ENCODE measurements around the gene ATF1. TPM values are rescaled to one million over a fixed set of nuclear protein-coding genes. Genes with fewer than 3 reads are reported as not detected.

Gene ATF1
- total RNA-seq, 3 donors from 2014 or later: 39.1 to 43.0 (median 41.7) TPM

GRCh38 chr12:50771409-50771808 is 7.5 kb downstream of the ATF1 start:
- intact Hi-C loops (cut with DNase I, micrococcal nuclease): no loop called here
- ATAC-seq (no peak), DNase-seq (no peak)
- Histone ChIP-seq H3K4me1 (ENCODE audit: low read depth) (peaks cover 13% of the 10 kb centered on the region), H3K36me3 (ENCODE audit: low read depth) (no peaks in the 10 kb centered on the region), H3K4me3 (no peak overlapping the region), H3K9me3 (no peaks in the 10 kb centered on the region)
- TF ChIP-seq CTCF (IDR thresholded peaks at IDR 0.05): no peak

- ATAC-seq (no peak), DNase-seq (no peak)
- H3K36me3 ChIP-seq (ENCODE audit: low read depth): no peaks in the 10 kb centered on the region
- intact Hi-C loops (cut with DNase I, micrococcal nuclease): no loop called here
- no peak overlapping the region for H3K4me3 ChIP-seq
- H3K4me1 ChIP-seq (ENCODE audit: low read depth): peaks cover 16% of the 10 kb centered on the region
- no peaks in the 10 kb centered on the region for H3K9me3 ChIP-seq
- TF ChIP-seq CTCF (IDR thresholded peaks at IDR 0.05): no peak
Observed at GRCh38 chr12:50772470-50772869, 8.6 kb downstream of the ATF1 start.

- no peak for ATAC-seq
- H3K9me3 ChIP-seq: no peaks in the 10 kb centered on the region
- peaks cover 19% of the 10 kb centered on the region for H3K4me1 ChIP-seq (ENCODE audit: low read depth)
- H3K4me3 ChIP-seq: no peak overlapping the region
- DNase-seq: no peak
- no peak for TF ChIP-seq CTCF (IDR thresholded peaks at IDR 0.05)
- no peaks in the 10 kb centered on the region for H3K36me3 ChIP-seq (ENCODE audit: low read depth)
- intact Hi-C loops (cut with DNase I, micrococcal nuclease): no loop called here
Observed at GRCh38 chr12:50772877-50773276, 9.0 kb downstream of the ATF1 start.

- intact Hi-C loops (cut with DNase I, micrococcal nuclease): no loop called here
- Histone ChIP-seq H3K4me1 (ENCODE audit: low read depth) (peaks cover 28% of the 10 kb centered on the region), H3K4me3 (no peak overlapping the region), H3K9me3 (no peaks in the 10 kb centered on the region), H3K36me3 (ENCODE audit: low read depth) (no peaks in the 10 kb centered on the region)
- TF ChIP-seq CTCF (IDR thresholded peaks at IDR 0.05): no peak
- no peak for DNase-seq
- ATAC-seq: no peak
Observed at GRCh38 chr12:50775251-50775650, 11.3 kb downstream of the ATF1 start.

- Histone ChIP-seq H3K4me3 (no peak overlapping the region), H3K9me3 (no peaks in the 10 kb centered on the region), H3K36me3 (ENCODE audit: low read depth) (peaks cover 6% of the 10 kb centered on the region), H3K4me1 (ENCODE audit: low read depth) (peaks cover 32% of the 10 kb centered on the region)
- ATAC-seq (no peak), DNase-seq (no peak)
- no peak for TF ChIP-seq CTCF (IDR thresholded peaks at IDR 0.05)
- intact Hi-C loops (cut with DNase I, micrococcal nuclease): no loop called here
Observed at GRCh38 chr12:50776749-50777728, 13.1 kb downstream of the ATF1 start.
